GM18868 (cell line): ENCODE measurements around the gene ATF6.
A peak's percentile ranks its signal among the peaks of the same experiment; 100 is the strongest.

ENCODE experiments used
- ATAC-seq: cut with Tn5 transposase; IDR thresholded peaks from one replicate; pipeline ENCODE4 v1.9.1; 2021; ENCODE audit warnings: mild to moderate bottlenecking, moderate library complexity; ENCODE audit not compliant: unreplicated experiment

The ATF6 gene

DNA sequence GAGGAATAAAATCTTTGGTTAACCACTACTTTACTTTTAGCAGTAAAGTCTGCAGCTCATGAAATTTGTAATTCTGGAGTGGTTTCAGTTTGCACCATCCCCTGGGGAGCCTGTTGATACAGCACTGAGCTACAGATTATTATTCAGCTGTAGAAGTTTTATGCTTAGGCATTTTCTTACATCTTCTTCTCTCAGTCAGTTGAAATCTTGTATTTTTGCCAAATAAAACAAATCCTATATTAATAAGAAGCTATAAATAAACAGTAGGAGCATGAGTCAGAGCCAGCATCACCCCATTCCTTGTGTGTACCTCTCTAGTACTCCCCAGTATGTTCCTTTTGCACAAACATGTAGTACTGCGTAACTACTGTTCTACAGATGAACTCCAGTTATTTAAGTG is 118.9 kb downstream of the ATF6 start:
- no peak for ATAC-seq

DNA sequence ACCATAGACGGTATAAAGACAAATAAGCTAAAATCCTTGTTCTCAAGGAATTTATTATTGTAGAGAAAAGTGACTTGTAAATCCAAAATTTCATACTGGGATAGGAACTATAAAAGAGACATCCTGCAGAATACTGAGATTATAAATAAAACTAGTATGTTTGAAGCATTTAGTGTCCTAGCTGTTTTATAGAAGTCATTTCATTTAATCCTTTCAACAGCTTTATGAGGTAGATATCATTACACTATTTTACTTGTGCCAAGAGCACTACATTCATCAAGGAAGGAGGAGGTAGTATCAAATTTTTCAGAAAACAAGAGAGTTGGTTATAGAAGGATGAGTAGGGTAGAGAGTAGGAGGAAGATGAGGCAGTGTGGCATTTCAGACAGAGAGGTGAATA is 119.6 kb downstream of the ATF6 start:
- ATAC-seq, result no peak

DNA sequence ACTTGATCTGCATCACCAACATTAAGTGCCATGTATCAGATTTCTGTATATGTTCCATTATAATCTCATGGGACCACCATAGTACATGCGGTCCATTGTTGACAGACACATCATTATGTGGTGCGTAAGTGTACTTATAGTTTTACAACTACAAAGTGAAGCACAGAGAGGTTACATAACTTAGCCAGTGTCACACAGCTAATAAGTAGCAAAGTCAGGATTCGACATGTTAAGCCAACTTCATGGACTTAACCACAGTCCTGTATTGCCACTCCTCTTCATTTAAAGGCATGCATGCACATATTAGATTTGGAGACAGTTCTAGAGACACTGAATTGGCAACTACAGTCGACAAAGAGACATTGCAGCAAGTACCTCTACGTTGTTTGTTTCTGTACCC is 120.5 kb downstream of the ATF6 start:
- ATAC-seq, result no peak

DNA sequence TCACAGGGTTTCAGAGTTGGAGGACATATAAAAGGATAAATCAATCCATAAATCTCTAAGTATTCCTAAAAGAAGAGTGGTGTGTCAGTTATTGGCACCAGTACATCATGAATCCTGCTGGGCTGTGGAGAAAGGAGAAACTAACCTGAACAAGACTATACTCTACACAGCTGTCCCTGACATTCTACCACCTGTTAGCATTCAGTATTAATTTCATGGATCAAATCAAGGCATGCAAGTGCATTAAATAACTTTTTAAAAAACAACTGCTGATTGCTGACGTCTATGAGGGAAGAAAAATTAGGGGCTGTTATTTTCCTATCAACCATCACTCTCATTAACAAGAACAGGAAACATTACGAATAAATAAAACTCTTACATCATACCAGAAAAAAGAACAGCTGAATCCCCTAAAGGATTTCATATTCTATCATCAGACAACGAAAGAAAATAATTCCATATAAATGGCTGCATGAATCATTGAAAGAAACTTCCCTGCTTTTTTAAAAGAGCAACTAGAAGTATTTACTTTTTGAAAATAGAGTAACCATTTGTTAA is 121.7 kb downstream of the ATF6 start:
- ATAC-seq, result no peak

DNA sequence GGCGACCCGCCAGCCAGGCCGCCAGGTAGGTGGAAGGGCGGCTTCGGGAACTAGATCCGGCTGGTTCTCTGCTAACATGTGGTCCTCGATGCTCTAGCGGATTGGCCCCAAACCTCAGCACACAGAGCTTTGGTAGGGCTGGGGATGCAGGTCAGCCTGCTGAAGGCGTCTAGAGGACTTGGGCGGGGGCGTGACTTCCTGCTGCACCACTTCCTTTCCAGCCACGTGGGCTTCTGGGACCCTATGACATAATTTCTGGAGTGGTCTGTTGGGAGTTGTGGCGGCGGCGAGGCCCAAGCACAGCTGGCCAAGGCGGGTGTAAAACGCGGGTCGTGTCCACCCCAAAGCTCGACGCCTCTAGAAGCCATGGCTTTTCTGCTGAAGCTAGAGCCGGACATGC is 124.5 kb downstream of the ATF6 start:
- ATAC-seq, result no peak

DNA sequence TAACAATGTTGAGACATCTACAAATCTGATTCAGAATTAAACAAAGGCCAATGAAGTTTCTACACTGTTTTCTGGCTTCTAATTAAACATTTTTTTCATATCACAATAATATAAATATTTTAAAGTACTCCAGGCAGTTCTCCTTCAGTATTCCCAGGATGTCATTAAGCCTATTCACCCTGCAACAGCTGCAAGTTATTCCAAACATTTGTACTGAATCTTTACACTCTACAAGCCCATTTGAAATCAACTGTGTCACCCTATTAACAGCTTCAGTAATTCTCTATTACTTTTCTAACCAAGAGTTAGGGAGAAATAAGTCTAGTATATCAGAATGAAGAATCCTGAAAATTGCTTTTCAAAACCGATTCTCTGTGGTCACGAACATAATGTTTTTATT is 133.0 kb downstream of the ATF6 start:
- no peak for ATAC-seq

DNA sequence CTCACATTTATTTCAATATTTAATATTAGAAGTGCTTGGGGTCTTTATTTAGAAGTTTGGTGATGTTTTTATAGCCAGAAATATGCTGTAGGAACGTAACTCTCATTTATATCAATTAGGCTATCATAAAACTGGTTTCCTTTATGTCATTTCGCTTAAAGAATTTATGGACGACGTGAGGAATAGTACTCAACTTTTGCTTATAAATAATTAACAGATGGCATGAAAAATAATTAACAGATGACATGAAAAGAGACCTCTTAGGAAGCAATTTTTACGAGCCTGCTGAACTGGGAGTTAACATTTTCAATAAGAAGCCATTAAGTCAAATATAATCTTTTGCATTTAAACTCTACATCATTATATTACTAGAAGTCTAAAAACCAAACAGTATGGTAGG is 134.0 kb downstream of the ATF6 start:
- no peak for ATAC-seq

DNA sequence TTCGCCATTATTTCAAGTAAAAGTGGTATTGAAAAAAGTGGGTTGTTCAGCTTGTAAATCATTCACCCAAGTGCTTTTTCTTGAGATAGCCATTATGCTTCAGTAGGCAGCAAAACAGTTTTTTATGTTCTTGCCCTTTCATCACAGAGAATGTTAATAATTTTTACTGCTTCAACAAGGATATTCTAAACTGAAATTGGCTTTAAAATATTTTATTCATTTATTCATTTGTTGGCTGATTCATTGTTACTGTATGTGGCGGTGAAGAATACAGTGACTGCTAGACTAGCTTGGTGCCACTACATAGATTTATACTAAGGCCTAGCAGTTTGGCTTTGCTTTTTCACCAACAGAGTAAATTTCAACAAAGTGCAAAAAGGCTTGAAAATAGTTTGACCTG is 136.1 kb downstream of the ATF6 start:
- no peak for ATAC-seq

DNA sequence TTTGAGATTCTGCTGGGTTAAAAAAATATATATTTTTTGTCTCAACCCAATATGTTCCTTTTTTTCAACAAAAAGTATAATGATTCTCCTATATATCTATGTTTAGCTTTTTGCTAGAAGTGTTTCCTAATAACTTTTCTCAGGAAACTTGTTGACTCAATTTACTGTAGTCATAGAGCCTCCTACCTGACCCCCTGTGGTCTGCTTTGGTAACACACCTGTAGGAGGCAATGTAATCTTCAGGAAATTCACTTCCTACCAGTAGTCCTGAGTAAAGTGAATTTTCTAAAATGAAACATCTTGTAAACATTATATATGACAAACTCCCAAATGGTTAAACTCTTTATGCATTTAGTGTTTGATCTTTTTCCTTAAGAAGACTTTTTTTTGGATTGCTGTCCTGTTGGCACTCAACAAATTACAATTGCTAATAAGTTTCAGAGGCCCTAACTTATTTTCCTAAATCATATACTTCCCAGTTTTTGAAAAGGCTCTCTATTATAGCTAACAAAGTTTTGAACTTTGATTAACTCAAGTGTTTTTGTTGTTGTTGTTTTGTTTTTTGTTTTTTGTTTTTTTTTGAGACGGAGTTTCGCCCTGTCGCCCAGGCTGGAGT is 139.3 kb downstream of the ATF6 start:
- ATAC-seq, result no peak

DNA sequence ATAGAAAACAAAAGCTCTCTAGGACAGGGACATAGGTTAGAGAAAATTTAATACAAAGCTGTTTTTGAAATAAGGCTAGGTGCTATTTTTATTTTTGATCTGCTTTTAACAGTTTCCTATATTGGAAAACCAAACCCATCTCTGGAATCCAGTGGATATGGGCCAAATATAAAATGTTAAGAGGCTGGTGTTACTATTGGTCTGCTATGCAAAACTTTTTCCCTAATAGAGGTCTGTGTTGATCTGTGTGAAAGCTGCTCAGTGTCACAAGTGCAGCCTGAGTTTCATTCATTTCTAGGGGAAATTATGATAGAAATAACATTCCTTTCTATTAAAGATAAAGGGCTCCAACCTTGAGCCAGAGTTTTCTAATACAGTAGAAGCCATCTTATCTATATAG is 141.1 kb downstream of the ATF6 start:
- no peak for ATAC-seq

DNA sequence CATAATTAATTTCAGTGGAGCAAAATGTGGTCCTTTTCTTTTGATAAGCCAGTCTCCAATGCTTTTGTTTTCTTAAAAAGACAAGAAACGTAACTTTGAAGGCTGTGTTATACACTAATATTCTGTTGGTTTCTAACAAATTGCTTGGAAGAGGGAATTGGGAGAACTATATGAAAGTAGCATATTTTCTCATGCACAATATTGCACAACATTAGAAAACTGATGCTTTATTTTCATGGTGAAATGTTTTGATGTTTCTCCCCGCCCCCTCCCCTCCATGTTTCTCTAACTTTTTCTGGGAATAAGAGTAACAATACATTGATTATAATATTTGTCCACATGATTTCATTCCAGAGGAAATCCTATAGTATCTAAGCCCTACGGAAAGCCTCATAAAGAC is 142.1 kb downstream of the ATF6 start:
- no peak for ATAC-seq

DNA sequence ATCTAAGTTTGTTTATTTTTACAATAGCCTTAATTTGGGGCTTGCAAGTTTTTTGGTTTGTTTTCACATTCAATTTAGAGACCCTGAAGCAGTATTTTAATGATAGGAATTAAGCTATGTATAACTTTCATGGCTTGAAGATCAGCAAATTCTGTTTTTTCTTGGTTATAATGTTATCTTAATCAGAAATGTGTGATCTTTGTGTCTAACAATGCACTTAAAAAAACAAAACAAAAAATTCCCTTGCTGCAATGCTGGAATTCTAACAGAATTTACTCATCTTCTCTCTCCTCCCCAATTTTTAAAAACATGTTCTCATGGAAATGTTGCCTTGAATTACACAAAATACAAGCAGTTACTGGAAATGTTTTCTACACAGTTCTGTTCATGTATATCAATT is 144.5 kb downstream of the ATF6 start:
- no peak for ATAC-seq

DNA sequence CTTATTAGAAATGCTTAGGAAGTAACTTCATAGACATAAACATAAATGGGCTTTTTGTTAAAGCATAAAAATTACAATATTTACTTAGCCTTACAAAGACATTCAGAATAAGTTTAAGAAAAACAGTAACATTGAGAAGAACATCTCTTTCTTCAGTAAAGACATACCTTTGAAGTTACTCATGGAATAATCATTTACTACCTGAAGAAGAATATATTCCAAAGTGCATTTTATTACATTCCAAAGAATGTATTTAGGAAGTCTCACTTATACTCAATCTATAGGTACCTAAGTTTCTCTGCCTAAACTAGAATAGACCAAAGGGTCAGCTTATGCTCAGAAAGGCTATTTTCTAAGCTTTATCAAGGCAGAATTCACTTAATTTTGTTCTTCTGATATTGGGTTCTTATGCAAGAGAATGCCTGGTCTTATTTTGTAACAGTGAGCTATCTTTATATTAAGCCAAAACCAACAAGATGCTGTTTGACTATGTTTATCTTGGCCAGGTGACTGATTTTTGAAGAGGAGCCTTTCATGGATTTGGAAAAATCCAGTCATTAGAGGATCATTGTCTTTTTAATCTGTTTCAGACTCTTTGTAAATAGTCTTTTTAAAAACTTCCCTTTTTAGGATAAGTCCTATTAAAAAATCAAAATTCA is 147.5 kb downstream of the ATF6 start:
- ATAC-seq, result no peak

DNA sequence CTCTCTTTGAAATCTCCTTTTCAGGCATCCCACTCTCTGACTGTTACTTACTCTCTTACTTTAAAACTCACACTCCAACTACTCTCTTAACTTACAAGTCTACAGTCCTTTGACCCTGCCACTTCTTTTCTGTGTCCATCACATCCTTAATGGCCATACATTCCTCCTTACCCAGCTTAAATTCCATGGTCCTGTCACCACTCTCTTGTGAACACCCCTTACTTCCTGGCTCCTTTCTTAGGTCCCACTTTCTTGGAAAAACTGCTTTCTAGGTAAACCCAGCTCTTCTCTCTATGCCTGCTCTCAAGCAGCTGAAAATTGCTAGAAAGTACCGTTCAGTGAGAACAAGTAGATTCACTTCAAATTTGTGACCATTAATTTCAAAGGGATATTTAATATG is 148.5 kb downstream of the ATF6 start:
- ATAC-seq, result no peak

DNA sequence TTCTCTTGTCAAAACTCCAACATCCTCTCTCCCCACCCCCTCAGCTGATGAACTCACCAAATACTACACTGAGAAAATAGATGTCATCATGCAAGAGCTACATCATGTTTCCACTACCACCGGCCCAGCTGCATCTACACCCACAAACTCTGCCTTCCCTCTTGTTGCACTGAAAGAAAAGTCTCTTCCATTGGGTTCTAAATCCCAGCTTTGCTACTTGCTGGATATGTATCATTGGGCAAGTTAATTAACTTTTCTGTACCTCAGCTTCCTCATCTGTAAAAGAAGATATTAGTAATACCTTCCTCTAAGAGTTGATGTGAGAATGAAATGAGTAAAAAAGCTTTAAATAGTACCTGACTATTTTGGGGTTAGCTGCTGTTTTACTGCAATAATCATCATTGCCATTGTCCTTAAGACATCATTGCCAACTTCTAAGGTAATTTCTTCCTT is 149.0 kb downstream of the ATF6 start:
- ATAC-seq, result peak; percentile 90

DNA sequence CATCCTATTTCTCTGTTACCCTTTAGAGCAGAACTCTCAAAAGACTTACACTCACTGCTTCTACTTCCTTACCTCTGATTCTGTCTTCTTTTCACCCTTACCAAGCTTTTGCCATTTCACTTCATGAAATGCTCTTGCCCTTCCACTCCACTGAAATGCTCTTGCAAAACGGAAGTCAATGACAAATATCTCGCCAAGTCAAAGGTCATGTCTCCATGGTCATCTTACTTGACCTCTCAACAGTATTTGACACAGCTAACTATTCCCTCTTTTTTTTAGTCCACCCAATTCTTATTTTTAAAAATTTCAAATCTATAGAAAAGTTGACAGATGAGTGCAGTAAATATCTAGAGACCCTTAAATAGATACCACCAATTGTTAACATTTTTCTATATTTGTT is 149.9 kb downstream of the ATF6 start:
- no peak for ATAC-seq

DNA sequence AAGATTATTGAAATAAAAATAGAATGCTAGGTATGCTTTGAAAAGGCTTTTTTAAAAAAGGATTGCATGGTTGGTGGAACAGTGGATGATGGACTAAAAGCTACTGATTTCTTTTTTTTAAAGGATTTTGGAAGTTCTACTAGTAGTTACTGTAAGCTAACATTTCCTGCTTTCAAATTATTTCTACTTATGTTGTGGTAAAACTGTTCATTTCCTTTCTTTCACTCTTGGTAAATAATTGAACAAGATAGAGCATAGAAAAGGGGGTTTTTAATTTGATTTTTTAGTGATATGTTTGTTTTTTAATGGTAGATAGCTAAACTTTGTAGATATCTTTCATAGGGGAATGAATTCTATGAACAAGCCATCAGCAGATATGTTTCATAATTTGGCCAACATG is 153.1 kb downstream of the ATF6 start:
- ATAC-seq, result no peak

DNA sequence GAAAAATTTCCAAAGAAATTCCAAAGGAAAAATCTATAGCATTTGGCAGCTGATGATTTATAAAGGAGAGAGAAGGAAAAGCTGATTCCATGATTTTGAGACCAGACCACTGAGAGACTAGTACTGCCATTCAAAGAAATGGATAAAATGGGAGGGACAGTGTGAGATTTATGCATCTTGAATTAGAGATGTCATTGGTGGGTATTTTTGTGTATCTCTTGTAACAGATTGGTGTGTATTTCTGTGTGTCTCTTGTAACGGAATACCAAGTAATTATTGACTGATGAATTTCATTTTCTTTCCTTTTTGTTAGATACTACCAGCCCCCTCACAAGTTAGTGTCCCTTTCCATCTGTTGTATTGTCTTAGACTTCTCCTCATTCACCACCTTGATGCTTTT is 155.4 kb downstream of the ATF6 start:
- no peak for ATAC-seq

DNA sequence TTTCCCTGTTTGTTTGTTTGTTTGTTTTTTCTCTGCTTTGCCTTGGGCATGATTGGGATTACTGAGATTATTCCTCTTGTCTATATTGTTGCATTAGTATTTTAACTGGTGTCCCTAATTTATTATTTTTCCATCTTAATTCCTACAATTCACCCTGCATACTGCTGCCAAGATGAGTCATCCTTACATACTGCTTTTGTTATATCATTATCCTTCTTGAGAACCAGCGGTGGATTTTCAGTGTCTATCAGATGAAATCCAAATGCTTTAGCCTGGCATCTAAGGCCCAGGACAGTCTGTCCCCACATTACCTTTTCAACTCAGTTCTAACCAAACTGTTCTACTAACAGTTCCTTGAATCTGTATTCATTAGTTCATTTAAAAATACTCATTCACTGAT is 155.9 kb downstream of the ATF6 start:
- ATAC-seq, result no peak

DNA sequence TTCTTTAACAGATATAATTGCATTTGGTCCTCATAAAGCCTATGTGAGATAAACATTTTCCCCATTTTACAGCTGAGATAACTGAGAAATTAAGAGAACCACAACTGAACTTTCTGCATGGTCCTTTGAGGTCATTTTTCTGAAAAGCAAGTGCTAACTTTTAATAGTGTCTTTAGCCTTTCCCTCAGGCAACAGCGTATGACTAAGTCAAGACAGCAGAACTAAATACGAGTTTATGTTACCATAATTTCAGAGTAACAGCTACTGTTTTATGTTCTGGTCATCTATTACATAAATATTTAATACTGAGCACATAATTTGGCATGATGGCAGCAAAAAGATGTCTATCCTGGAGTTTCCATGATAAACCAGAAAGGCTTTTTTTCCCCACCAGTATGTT is 161.9 kb downstream of the ATF6 start:
- no peak for ATAC-seq

DNA sequence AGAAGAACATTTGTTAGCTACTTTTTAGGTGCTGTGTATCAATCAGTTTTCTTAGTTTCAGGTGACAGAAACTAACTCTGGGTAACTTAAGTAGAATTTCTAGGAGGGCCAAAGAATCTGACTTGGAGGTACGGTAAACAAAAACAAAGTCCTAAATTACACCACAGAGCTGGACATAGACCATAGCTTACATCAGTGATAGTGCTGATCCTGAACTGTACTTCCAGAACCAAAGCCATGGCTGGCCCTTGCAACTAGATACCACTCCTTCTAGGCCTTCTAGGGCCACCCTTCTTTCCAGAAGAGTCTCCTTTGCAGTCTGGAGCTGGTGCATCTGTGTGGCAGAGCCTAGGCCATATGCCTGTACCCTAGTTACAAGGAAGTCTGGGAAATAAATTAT is 163.0 kb downstream of the ATF6 start:
- no peak for ATAC-seq

DNA sequence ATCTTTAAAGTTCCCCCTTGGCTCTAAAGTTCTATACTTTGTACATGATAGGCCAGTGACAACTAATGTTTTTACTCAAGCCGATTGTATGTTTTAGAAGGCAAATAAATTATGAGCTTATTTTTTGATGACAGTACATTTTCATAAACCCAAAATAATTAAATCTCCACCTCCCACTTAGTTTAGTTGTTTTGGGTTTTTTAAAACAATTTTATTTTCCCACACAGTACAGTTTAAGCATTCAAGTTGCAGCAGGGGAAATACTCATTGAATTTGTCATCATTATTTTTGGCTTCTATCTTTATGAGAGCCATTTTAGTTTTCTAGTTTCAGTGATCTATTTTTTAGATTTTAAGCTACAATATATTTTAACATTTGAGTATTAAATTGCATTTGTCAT is 163.9 kb downstream of the ATF6 start:
- ATAC-seq, result no peak

DNA sequence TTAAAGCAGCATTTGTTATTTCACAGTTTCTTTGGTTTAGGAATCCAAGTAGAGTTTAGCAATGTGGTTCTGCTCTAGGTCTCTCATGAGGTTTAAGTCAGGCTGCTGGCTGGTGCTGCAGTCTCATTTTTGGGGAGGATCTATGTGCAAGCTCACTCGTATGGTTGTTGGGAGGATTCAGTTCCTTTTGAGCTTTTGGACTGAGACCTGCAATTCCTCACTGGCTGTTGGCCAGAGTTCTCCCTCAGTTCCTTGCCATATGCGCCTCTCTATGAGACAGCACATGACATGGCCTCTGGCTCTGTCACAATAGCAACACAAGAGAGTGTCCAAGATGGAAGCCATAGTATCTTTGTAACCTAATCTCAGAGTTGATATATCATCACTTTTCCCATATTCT is 166.5 kb downstream of the ATF6 start:
- ATAC-seq, result no peak
